ENCODE measurements around the gene UGT2A3.
"Not testable (repeated sequence)": the region's sequence is repeated elsewhere in the genome, so short reads cannot be mapped to it uniquely, and the experiment has no call there.

UGT2A3 gene

DNA sequence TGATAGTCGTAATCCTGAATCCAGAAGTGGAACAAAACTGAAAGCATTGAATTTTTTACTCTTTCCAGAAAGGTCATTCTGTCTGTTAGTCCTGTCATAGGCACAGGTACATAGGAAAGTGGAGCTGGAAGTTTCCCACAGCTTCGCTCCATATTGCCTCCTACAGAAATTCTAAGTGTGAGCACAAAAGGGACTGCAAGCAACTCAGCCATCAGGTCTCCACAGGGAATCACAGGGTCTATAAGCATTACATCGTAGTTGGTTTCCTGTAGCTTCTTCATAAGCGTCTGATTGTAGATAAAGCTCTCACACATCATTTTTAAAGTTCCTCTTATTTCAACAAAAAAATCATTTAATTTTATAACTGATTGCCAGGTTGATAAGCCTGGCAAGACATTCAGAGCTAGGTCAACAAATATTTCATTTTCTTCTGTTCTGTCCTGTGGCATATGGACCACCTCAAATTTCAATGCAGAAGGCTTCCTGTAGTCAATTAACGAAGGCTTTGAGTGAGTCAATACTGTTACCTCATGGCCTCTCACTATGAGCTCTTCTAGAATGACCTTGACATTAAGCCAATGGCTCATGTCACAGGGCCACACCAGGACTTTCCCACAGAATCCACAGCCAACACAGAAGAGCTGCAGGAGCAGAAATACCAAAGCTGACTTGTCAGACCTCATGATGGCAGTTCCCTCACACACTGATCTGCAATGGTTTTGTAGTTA is at the start of gene UGT2A3:
Gene UGT2A3 (minus strand): TSS at position 727 of the 728 bp plus-strand sequence. CDS start 44 bp downstream, at position 683.
- no peak for DNase-seq

DNA sequence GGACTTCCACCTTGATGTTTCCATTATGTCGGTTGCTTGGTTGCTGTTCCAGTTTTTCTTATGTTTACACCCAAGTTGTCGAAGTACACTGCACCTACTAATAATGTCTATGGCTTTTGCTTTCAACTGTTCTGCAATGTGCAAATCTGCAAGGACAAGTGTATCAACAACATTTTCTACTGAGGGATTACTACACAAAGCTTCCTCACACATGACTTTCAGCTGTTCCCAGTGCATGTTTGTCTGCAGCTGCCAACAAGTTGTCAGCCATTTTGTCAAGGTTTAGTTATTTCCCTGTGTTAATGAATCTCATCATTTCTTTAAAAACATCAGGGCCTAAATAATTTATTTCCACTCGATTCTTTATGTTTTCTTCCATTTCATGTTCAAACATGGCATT is 45.4 kb upstream of the UGT2A3 start:
- no peak for DNase-seq

DNA sequence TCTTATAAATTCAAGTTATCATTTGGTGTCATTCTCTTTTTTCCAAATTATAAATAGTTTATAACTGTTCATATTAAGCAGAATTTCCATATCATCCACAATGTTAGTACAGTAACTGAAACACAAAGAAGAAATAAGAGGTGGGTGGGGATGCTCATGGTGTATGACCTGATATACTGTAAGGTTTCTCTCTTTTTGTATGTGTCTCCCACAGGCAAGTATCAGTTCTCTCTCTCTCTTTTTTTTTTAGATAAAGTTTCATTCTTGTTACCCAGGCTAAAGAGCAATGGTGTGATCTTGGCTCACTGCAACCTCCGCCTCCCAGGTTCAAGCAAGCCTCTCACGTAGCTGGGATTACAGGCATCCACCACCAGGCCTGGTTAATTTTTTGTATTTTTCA is 43.7 kb upstream of the UGT2A3 start:
- DNase-seq = no peak

DNA sequence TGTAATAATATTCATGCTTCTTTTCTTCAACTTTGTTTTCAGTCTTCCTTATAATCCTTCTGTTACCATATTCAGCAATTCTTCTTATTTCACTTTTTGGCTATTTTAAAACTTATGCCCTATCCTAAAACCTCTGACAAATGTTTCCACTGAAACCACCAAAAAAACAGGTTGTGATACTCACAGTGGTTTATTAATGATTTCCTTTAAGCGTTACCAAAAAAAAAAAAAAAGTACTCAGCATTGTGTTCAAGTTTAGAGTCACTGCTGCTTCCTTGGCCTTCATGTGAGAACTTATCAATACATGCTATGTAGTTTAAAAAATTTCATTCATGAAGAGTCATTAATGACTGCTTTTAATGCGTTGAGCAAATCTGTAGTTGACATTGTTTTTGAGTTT is 35.4 kb upstream of the UGT2A3 start:
- DNase-seq = no peak

DNA sequence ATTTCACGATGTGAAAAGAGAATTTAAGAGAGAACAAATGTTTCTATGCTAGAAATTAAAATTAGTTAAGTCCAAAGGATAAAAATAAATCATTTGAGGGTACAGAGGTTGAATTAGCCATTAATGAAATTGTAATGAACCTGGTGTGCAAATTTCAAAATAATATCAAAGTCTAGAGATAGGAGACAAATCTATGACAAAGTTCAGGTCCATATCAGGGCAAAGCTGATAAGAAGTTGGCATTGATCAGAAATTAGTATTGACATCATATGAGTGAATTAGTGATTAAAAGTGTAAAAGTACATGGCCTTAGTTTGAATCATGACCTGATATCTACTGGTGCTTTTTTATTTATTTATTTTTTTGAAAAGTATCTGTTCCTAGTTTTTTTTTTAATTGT is 33.8 kb upstream of the UGT2A3 start:
- DNase-seq = no peak

DNA sequence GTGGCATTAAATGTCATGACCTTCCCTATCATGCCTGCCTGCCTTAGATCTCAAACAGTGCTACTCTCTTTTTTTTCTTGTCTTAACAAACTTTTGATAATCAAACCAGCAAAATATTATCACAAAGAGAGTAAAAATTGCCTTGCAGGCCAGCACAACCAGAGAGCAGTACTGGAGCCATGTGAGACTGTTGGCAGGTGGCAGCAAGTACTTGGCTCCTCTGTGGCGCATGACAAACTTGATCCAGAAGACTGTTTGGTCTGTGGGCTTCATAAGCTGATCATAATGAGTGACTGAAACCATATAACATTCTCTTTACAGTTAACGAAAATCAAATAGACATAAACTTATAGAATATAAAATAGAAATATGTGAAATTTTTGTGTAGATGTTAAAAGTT is 33.3 kb upstream of the UGT2A3 start:
- DNase-seq = no peak

DNA sequence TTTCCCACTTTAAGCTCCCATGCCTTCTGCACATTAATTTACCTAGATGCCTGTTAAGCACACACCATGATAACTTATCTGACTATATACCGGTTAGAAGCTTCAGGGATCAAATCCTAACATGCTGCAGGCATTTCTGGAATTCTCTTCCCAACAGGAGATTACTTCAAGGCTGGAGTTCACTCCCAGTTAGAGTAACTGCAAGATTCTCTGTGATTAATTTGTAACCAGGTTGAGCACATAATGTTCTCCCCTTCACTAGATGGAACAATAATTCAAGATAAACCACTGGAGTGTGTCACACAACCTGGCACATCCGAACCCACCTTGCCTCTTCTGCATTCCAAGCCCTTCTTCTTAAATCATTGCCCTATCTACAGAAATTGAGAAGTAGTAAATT is 11.8 kb upstream of the UGT2A3 start:
- DNase-seq = no peak

DNA sequence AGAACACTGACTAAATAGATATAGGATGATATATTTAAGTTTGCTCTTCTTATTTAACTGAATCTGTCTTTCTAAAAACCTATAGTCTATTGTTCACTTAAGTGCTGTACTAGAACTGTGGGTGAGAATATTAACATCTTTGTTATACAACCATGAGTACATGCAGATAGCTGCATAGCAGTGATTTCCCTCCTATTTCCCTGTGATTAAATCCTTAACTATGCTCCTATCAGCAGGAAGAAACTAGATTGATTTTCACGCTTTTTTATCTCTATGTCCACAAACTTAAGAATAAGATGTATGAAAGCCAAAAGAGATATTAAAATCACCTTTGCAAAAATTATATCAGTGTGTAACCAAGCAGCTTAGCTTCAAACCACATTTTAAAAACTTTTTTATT is 11.3 kb upstream of the UGT2A3 start:
- no peak for DNase-seq

DNA sequence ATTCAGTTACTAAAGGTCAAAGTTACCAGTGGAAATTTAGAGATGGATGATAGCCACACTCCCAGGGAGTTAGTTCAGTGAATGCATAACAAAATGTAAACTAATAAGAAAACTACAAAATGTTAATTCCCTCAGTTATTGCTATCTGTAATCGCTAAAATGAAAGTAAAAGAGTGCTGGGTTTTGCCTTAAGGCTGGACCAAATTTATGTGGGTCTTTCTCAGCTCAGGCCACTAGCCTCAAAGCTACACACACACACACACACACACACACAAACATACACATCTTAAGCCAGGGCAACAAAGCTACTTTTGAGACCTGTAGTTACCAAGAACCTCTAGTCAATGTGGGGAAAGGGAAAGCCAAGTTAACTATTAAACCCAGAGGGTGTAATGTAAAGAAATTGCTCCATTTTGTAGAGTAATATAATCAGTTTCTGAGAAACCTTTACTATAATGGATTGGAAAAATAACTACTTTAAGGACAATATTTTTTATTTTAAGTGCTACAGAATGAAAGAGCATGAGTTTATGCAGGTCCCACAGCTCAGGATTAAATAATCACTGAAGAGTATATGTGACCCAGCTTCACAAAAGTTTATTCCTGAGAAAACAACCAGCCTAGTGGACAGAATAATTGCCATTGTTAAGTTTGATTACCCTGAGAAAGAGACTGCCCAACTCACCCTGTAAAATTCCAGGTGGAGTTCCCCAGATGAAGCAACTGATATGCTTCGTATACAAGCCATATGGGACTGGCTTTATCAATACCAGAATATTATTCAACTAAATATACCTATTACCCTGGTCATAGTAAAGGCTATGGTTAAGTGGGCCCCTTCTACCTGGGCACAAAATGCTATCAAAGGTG is 8.9 kb upstream of the UGT2A3 start:
- no peak for DNase-seq

DNA sequence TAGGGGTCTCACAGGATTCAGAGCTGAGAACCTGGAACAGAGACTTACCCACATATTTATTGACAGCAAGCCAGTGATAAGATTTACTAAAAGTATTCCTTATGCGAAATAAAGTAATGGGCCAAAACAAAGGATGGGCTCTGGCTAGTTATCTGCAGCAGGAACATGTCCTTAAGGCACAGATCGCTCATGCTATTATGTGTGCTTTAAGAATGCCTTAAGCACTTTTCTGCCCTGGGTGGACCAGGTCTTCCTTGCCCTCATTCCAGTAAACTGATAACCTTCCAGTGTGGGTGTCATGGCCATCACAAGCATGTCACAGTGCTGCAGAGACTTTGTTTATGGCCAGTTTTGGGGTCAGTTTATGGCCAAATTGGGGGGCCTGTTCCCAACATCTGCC is 7.5 kb upstream of the UGT2A3 start:
- not testable (repeated sequence) for DNase-seq

DNA sequence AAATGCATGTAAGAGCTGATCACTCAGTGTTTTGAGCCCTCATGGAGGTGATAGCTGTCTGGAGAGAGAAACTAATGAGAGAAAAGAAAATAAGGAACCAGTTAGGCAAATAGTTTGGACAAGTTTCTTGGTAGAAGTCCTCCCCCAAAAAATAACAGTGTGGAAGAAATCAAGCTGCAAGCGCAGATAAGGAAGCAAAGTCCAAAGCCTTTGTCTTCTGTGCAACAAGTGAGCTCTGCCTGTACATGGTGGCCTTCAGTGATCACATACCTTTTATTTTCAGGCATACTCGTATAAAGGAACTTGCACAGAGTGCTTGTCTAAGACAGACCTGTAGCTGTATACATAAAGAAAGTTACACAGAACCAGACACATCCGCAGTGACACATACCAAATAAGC is 2.5 kb upstream of the UGT2A3 start:
- no peak for DNase-seq

DNA sequence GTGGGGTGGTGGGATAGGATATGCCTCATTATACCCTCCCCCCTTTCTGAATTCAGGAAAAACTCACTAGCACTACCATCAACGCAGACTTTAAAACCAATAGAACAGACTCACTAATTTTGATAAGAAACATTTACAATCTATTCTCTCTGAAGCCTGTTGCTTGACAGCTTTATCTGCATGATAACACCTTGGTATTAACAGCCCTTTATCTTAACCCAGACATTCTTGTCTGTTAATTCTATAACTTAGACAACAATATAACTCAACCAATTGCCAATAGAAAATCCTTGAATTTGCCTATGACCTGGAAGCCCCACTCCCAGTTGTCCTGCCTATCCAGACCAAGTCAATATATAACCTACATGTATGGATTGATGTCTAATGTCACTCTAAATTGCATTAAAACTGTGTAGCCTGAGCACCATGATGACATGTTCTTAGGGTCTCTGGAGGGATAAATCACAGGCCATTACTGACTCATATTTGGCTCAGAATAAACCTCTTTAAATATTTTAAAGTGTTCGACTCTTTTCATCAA is 1.5 kb upstream of the UGT2A3 start:
- no peak for DNase-seq

DNA sequence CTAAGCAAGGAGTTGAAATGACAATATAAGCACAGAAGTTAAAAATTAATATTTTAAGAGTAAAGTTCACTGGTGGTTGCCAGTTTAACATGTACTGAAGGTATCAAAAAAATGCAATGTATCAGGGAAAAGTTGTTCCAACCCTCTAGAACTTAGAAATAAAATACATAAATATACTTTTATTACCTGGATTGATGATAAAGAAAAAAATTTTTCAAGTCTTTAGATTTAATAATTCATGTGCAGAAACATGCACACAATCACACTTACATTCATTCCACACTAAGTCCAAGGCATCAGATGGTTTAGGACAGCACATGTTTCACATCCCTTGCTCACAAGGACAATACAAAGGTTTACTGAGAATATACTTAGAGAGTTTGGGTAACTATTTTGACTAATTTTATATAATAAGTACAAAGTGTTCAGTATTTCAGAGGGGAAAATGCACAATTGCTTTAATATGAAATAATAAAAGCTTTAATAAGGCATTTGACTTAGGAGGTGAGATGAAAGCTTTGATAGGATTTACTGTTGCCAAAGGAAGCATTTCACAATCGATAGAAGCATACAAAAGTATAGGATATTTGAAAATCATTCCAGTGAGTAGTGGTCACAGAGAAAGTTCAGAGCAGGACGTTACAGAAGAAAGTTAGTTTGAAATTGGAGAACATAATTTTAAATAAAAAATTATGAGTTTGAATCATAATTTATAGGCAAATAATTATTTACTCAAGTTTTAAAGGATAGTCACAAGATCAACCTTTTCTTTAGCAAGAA is 392 bp upstream of the UGT2A3 start:
- no peak for DNase-seq

DNA sequence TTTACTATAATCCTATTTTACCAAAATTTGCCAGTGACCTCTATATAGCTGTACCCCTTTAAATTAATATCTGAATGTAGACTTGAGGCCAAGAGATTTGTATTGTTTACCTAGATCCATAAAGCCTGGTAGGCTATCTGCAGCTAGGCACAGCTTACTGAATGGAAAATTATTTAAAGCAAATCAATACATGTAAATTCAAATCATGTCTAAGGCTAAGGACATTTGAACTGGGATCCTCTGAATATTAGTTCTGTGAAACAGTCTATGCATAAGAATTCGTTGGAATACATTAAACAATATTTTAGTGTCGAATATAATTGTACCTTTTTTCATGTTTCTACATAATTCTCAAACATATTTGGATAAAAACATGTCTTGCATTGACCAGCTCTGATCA is 1.6 kb downstream of the UGT2A3 start:
- DNase-seq = no peak

DNA sequence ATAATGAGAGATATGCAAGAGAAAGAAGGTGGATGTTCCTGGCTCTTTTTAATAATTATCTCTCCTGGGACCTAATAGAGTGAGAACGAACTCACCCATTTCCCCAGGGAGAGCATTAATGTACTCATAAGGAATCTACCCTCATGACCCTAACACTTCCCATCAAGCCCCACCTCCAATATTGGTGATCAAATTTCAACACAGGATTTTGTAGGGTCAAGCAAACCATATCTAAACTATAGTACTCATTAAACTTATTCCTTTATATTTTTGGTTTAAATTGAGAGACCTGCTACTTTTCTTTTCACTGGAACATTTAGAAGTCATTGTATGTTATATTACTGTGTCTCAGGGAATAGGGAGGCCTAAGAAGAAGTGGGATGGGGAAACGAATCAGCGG is 2.6 kb downstream of the UGT2A3 start:
- DNase-seq = no peak

DNA sequence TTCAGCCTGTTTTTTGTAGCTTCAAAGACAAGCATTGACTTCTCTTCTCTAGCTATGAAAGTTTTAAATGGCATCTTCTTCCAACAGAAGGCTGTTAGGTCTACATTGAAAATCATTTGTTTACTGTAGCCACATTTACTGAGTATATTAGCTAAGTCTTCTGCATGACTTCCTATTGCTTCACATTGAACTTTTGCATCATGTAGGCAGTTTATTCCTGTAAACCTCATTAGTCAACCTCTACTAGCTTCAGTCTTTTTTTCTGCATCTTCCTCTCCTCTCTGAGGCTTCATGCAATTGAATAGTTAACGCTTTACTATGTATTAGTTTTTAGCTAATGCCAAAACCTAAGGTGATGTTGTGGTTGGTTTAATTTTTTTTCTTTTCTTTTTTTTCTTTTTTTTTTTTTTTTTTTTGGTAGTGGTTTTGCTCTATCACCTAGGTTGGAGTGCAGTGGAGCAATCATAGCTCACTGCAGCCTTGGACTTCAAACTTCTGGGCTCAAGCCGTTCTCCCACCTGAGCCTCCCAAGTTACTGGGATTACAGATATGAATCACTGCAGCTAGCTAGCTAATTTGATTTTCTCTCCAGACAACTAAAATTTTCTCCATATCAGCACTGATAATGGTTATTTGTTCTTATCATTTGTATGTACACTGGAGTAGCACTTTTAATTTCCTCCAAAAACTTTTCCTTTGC is 3.4 kb downstream of the UGT2A3 start:
- DNase-seq = no peak

DNA sequence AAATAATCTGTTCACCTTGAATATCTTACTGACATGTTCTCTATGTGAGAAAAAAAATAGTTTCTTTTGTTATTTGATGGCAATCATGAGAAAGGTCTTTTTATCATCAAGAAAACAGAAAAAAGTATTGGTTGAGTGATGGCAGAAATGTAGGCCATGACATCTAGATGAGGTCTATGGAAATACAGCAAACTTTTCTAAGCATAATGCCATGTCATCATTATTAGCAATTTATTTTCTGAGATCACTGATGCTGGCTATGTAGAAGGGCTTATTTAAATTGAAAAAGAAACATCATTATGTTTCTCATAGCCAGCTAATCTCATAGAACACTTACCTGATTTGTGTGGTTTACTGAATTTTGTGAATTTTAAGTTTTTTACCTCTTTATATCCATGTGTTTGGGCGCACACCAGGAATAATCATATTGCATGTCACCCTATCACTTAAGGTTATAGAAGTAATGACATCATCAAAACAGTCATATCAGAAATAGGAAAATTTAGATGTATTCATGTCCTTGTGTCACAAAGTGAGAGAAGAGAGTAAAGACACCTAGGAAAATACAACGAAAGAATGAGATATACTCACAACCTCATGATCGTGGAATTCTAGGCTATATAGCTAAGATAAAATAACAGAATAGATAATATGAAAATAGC is 22.4 kb downstream of the UGT2A3 start:
- DNase-seq = no peak

DNA sequence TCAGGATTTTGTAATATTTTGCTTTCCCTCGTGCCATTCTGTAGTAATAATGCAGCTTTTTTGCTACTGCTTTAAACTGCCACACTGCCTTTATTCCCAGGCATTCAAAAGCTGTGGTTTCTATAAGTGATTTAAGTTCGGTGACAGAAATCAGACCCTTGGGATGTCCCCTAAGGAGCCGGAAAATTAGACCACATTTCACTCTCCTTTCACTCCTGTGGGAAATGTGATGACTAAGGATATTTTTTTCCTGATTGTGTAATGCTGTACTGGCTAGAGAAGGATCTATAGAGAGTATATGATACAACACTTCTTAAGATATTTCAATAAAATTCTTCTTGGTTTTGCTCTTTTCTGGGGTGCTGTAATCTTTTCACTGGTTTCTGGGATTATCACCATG is 24.4 kb downstream of the UGT2A3 start:
- no peak for DNase-seq

DNA sequence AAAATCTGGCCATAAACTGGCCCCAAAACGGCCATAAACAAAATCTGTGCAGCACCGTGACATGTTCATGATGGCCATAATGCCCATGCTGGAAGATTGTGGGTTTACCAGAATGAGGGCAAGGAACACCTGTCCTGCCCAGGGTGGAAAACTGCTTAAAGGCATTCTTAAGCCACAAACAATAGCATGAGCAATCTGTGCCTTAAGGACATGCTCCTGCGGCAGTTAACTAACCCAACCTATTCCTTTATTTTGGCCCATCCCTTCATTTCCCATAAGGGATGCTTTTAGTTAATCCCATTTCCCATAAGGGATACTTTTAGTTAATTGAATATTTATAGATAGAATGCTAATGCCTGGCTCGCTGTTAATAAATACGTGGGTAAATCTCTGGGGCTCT is 29.4 kb downstream of the UGT2A3 start:
- DNase-seq = not testable (repeated sequence)

DNA sequence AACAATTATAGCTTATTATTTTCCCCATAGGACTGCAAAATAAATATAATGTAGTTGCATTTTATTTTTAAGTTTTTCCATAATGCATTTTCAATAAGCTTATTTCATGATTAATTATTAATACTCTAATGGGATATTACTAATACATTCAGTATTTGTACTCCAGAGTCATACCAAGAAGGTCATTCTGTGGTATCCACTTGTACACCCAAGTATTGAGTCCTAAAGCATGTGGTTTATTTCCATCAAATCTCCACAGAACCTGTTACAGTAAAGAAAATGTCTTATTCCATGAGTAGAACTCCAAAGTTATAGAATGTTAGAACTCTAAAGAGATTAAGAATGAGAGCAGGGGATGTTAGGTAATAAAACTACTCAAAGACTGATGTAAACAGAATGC is 30.6 kb downstream of the UGT2A3 start:
- DNase-seq = no peak

DNA sequence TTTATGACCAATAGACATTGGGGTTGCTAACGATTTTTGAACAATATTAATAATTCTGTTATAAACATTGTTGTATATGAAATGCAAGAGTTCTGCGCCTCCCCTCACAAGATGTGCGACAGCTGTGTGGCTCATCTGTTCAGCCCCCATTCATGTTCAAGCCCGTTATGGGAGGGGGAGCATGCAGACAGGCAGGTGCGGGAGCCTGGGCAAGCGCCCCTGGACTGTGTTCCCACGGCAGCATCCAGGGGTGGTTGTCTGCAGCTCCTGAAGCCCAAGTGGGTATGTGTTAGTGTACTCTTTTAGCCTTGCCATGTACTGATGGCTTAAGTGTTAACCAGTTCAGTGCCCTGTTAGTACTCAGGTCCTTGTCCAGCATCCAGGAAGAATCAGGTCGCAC is 34.6 kb downstream of the UGT2A3 start:
- no peak for DNase-seq

DNA sequence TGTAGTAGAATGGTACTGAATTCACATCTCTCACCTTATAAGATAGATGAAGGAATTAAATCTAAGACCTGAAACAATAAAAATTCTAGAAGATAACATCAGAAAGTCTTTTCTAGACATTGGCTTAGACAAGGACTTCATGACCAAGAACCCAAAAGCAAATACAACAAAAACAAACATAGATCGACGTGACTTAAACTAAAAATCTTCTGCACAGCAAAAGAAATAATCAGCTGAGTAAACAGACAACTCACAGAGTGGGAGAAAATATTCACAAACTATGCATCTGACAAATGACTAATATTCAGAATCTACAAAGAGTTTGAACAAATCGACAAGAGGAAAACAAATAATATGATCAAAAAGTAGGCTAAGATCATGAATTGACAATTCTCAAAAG is 38.8 kb downstream of the UGT2A3 start:
- DNase-seq = no peak
